ENCODE results near the gene TNRC18. TPM values are rescaled to one million over a fixed set of nuclear protein-coding genes. Genes with fewer than 3 reads are reported as not detected.

Gene TNRC18
- total and polyA plus RNA-seq, 2 donors (not counting 3 experiments of a cell fraction or from before 2014, with no cell fraction given) = 14.8 to 64.6 TPM

DNA sequence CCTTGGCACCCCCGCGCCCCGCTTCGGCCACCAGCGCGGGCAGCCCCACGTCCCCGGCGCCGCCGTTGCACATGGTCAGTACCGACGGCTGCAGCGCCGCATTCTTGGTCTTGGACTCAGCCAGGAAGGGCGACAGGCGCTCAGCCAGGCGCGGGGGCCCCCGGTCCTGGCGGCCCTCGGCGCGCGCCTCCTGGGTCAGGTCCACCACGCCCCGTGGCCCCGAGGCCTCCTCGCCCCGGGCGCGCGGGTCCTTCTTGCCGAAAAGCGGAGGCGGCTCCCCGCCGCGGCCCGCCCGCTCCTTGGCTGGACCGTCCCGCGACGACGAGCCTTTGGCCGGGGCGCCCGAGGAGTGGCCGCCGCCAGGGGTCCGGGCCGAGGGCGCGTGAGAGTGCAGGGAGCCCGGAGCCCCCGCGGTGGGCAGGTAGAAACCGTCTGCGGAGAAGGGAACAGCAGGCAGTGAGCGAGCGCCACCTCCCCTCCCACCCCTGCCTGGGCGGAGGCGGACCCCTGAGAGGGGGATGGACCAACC, 34.7 kb downstream of the TNRC18 start:
- H2AFZ ChIP-seq (ENCODE audit: low read depth, low read length) = no peak overlapping the region
- H3K4me1 ChIP-seq (ENCODE audit: control insufficient read depth, extremely low read depth, insufficient read depth, low read length) = no peaks in the 10 kb centered on the region
- intact Hi-C loops (cut with micrococcal nuclease) = no loop called here
- BruUV-seq (replicated peaks) = no TSS peak
- no peak for FAIRE-seq
- H3K9me3 ChIP-seq (replicated peaks; ENCODE audit: control insufficient read depth, insufficient read depth, low read length) = no peaks in the 10 kb centered on the region
- TF ChIP-seq POLR2AphosphoS5 (IDR thresholded peaks at IDR 0.05; ENCODE audit: insufficient read depth, low read depth, low read length) = no peak
- TF ChIP-seq JUN (IDR thresholded peaks at IDR 0.05; ENCODE audit: borderline replicate concordance, insufficient read depth, insufficient read length, low read depth) = no peak
- TF ChIP-seq GATA2 (IDR thresholded peaks at IDR 0.05; ENCODE audit: insufficient read depth, insufficient read length, low read depth, low read length) = no peak
- TF ChIP-seq EZH2 (IDR thresholded peaks at IDR 0.05; ENCODE audit: borderline replicate concordance, low read depth, low read length, severe bottlenecking) = no peak
- no peak for TF ChIP-seq FOS (IDR thresholded peaks at IDR 0.05; ENCODE audit: borderline replicate concordance, insufficient read depth, low read length)
- TF ChIP-seq, protein P1, sequence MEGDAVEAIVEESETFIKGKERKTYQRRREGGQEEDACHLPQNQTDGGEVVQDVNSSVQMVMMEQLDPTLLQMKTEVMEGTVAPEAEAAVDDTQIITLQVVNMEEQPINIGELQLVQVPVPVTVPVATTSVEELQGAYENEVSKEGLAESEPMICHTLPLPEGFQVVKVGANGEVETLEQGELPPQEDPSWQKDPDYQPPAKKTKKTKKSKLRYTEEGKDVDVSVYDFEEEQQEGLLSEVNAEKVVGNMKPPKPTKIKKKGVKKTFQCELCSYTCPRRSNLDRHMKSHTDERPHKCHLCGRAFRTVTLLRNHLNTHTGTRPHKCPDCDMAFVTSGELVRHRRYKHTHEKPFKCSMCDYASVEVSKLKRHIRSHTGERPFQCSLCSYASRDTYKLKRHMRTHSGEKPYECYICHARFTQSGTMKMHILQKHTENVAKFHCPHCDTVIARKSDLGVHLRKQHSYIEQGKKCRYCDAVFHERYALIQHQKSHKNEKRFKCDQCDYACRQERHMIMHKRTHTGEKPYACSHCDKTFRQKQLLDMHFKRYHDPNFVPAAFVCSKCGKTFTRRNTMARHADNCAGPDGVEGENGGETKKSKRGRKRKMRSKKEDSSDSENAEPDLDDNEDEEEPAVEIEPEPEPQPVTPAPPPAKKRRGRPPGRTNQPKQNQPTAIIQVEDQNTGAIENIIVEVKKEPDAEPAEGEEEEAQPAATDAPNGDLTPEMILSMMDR (IDR thresholded peaks at IDR 0.05; ENCODE audit: extremely low read depth in 1 of 2, insufficient read depth in 1 of 2, low read depth in 1 of 2, low read length in 2 of 2) = no peak
- no peak for TF ChIP-seq POLR2A (IDR thresholded peaks at IDR 0.05; ENCODE audit: low read depth, low read length)
- TF ChIP-seq MAX (IDR thresholded peaks at IDR 0.05; ENCODE audit: insufficient read depth, insufficient read length) = no peak
- TF ChIP-seq MYC (IDR thresholded peaks at IDR 0.05; ENCODE audit: low read depth, low read length) = no peak
- peaks cover 7 to 30% of the 10 kb centered on the region in 2 experiments for H3K36me3 ChIP-seq (ENCODE audit: control insufficient read depth in 2 of 2, extremely low read depth in 1 of 2, insufficient read depth in 2 of 2, low read length in 2 of 2)
- no peaks in the 10 kb centered on the region for H4K20me1 ChIP-seq (replicated peaks; ENCODE audit: control insufficient read depth, extremely low read depth, insufficient read depth, low read length)
- dilution Hi-C loops (cut with MboI; ENCODE audit: extremely low pct_ligation_motif_present, low sequenced_read_pairs) = no loop called here
- H3K4me3 ChIP-seq (replicated peaks in 1 of 3; ENCODE audit: insufficient read depth in 1 of 3, low read depth in 1 of 3, low read length in 3 of 3) = no peak overlapping the region
- CTCF ChIA-PET = no interaction called here
- H3K27ac ChIP-seq (ENCODE audit: insufficient read depth, low read depth, low read length) = no peak overlapping the region
- peaks cover 15% of the 10 kb centered on the region for H3K79me2 ChIP-seq (ENCODE audit: control insufficient read depth, insufficient read depth, low read length)
- H3K9ac ChIP-seq (replicated peaks; ENCODE audit: extremely low read depth, insufficient read depth, low read length) = no peak overlapping the region
- H3K27me3 ChIP-seq (ENCODE audit: control insufficient read depth in 2 of 2, insufficient read depth in 2 of 2, low read length in 2 of 2) = no peaks in the 10 kb centered on the region
- POLR2A ChIA-PET = no interaction called here
- no peak overlapping the region for H3K4me2 ChIP-seq (ENCODE audit: insufficient read depth, low read length)
- H3K9me1 ChIP-seq (replicated peaks; ENCODE audit: control insufficient read depth, extremely low read depth, insufficient read depth, low read length) = no peaks in the 10 kb centered on the region
- no peak for DNase-seq (ENCODE audit: low read depth, low spot score)
